Measurements from ENCODE around the gene PPP1R1C. TPM values are rescaled to one million over a fixed set of nuclear protein-coding genes. Genes with fewer than 3 reads are reported as not detected.

PPP1R1C gene
- total RNA-seq, 1 experiment from 2014 or later, result 4.0 TPM

- H3K36me3 Mint-ChIP-seq (ENCODE audit: insufficient read depth in 1 of 3, low read depth in 3 of 3), result no peaks in the 10 kb centered on the region
- no peak overlapping the region for H3K56ac ChIP-seq (ENCODE audit: insufficient read length, low read depth, low read length)
- H3K79me2 ChIP-seq (ENCODE audit: insufficient read depth, low read length), result no peaks in the 10 kb centered on the region
- H3K27me3 Mint-ChIP-seq (ENCODE audit: low read depth), result no peaks in the 10 kb centered on the region
- H3K14ac ChIP-seq (ENCODE audit: insufficient read depth, low read length), result no peak overlapping the region
- no peaks in the 10 kb centered on the region; the same call in 1 of the 2 replicates for H3K4me1 ChIP-seq (ENCODE audit: insufficient read depth, low read length)
- no peaks in the 10 kb centered on the region for H3K9me3 ChIP-seq (ENCODE audit: control insufficient read depth, low read depth, low read length)
- H2BK12ac ChIP-seq (ENCODE audit: insufficient read length, low read depth, low read length), result no peak overlapping the region
- no peak overlapping the region for H4K5ac ChIP-seq (ENCODE audit: insufficient read length, low read depth, low read length)
- no peak for TF ChIP-seq CTCF (conservative IDR thresholded peaks at IDR 0.05)
- no peak overlapping the region for H3K27ac ChIP-seq (ENCODE audit: insufficient read length, low read depth, low read length)
- no peaks in the 10 kb centered on the region for H3K79me1 ChIP-seq (ENCODE audit: insufficient read depth, low read depth, low read length, poor library complexity, severe bottlenecking)
- no peaks in the 10 kb centered on the region for H4K20me1 ChIP-seq (ENCODE audit: control insufficient read depth, insufficient read depth, insufficient read length)
- H3K9me3 Mint-ChIP-seq, result no peaks in the 10 kb centered on the region
- H2BK20ac ChIP-seq (ENCODE audit: low read depth, low read length, poor library complexity, severe bottlenecking), result no peak overlapping the region
- H3K23ac ChIP-seq (ENCODE audit: insufficient read length, low read depth, low read length), result no peak overlapping the region
- H3K27ac Mint-ChIP-seq, result no peak overlapping the region
- H3K18ac ChIP-seq (ENCODE audit: insufficient read length, low read depth, low read length), result no peak overlapping the region
- H3K4me2 ChIP-seq (ENCODE audit: insufficient read depth, insufficient read length, low read length), result no peak overlapping the region
- H2AK5ac ChIP-seq (ENCODE audit: insufficient read length, low read length), result no peak overlapping the region
- no peak overlapping the region for H4K8ac ChIP-seq (replicated peaks; ENCODE audit: insufficient read length, low read depth, low read length)
- H3K27me3 ChIP-seq (ENCODE audit: insufficient read depth, low read length), result no peaks in the 10 kb centered on the region
- H3T11ph ChIP-seq (ENCODE audit: low read length), result no peak overlapping the region
- no peak overlapping the region for H3K4me3 Mint-ChIP-seq
- no peak overlapping the region for H3K4ac ChIP-seq (ENCODE audit: low read depth, low read length)
- no peak overlapping the region for H4K91ac ChIP-seq (ENCODE audit: insufficient read length, low read depth, low read length)
- no peak for DNase-seq
- H2AFZ ChIP-seq (ENCODE audit: low read length), result no peak overlapping the region
- no peak overlapping the region for H2BK120ac ChIP-seq (ENCODE audit: low read depth, low read length, poor library complexity, severe bottlenecking)
- H2BK15ac ChIP-seq (ENCODE audit: low read depth, low read length), result no peak overlapping the region
- H3K4me1 Mint-ChIP-seq, result peaks cover 0 to 7% of the 10 kb centered on the region in 2 experiments; a peak in 1 of 4 replicates
- H3K23me2 ChIP-seq (ENCODE audit: insufficient read length, low read depth, low read length, poor library complexity, severe bottlenecking), result no peaks in the 10 kb centered on the region
- H2BK5ac ChIP-seq (ENCODE audit: insufficient read length, low read length), result no peak overlapping the region
- H3K9ac ChIP-seq (ENCODE audit: extremely low read depth, insufficient read length, low read length), result no peak overlapping the region
These were observed 38.4 kb upstream of the PPP1R1C start for GRCh38 chr2:181947273-181947672.
